GM12892 (cell line): ENCODE results near the gene DENND2D.
A peak's percentile ranks its signal among the peaks of the same experiment; 100 is the strongest.

Experiments used
- POLR2A ChIP-seq: IDR thresholded peaks from 2 replicates; pipeline ENCODE4 v1.6.1; 2011; ENCODE audit warnings: low read depth, low read length, control low read depth
- POLR2AphosphoS5 ChIP-seq: IDR thresholded peaks from 2 replicates; pipeline ENCODE4 v1.6.1; 2011; ENCODE audit warnings: low read depth, low read length, control low read depth

GRCh38 chr1:111215285-111215684 lies 14.8 kb upstream of the DENND2D start:
- peak; percentile 0; the same call in 1 of the 2 replicates for TF ChIP-seq POLR2A
- peak; percentile 14; the same call in 1 of the 2 replicates for TF ChIP-seq POLR2AphosphoS5
